A549 (cell line): ENCODE data around the gene ATP6AP1. TPM values are rescaled to one million over a fixed set of nuclear protein-coding genes. Genes with fewer than 3 reads are reported as not detected.
A peak's percentile ranks its signal among the peaks of the same experiment; 100 is the strongest.

Source experiments
- ATAC-seq, 2 experiments: fragments of 200-7000 bp in 1 of 2; fragments of >200 bp in 1 of 2; cut with Nextera tagmentation in 1 of 2; cut with Tn5 transposase in 1 of 2; 3 replicates each; pipeline versions ENCODE4 v1.8.0 to v1.9.1; 2018 to 2020; ENCODE audit warnings: mild to moderate bottlenecking in 1 of 2, moderate library complexity in 1 of 2
- CTCF ChIA-PET: fragments of 300-600 bp; sonication (Branson Sonifier 250); formaldehyde crosslinking; extraction: SDS; loops from one replicate; lab custom pipeline; 2021; ENCODE audit warnings: antibody characterized with exemption, inconsistent platforms; lab: Yijun Ruan, JAX
- POLR2A ChIA-PET: fragments of 350-600 bp; formaldehyde crosslinking; extraction: SDS; loops from one replicate; lab custom pipeline; 2021; ENCODE audit warnings: antibody characterized with exemption, inconsistent platforms; lab: Yijun Ruan, JAX
- DNase-seq, 2 experiments: peaks; one replicate each; pipeline versions ENCODE4 v3.0.0 to v3.0.0-alpha.2; 2011 to 2016; ENCODE audit warnings: low read depth in 1 of 2, low spot score in 1 of 2
- FAIRE-seq: peaks from 2 replicates; lab custom pipeline; 2011; peaks lifted over from hg19 to GRCh38; lab: Jason Lieb, UNC
- H3K27ac ChIP-seq, 2 experiments: fragments of >200 bp; sonication (Bioruptor Twin); formaldehyde crosslinking; 3 replicates each; pipeline ENCODE4 v1.5.1; 2016 to 2017
- H3K4me1 ChIP-seq: fragments of >200 bp; sonication (Bioruptor Twin); formaldehyde crosslinking; 3 replicates; pipeline ENCODE4 v1.6.1; 2016
- H3K4me2 ChIP-seq: fragments of >200 bp; sonication (Bioruptor Twin); formaldehyde crosslinking; 3 replicates; pipeline ENCODE4 v1.6.1; 2016
- H3K4me3 ChIP-seq: fragments of >200 bp; sonication (Bioruptor Twin); formaldehyde crosslinking; 3 replicates; pipeline ENCODE4 v1.5.1; 2016
- H3K9me3 ChIP-seq: fragments of >200 bp; sonication (Bioruptor Twin); formaldehyde crosslinking; 3 replicates; pipeline ENCODE4 v1.6.1; 2016
- ATOH8 ChIP-seq: fragments of 250-450 bp; sonication (Bioruptor Pico); IDR thresholded peaks from 2 replicates; pipeline ENCODE4 v1.5.0; 2020; ENCODE audit warnings: low read depth, mild to moderate bottlenecking, moderate library complexity
- CBX2 ChIP-seq: fragments of 200-600 bp; sonication (generic); IDR thresholded peaks from 2 replicates; pipeline ENCODE4 v1.6.1; 2016; ENCODE audit warnings: low read depth, mild to moderate bottlenecking, borderline replicate concordance
- ESRRA ChIP-seq: fragments of 150-350 bp; IDR thresholded peaks from 2 replicates; pipeline ENCODE4 v1.6.1; 2014; ENCODE audit warnings: mild to moderate bottlenecking, low read length, borderline replicate concordance
- FOSB ChIP-seq: fragments of 250-450 bp; sonication (Bioruptor Pico); IDR thresholded peaks from 2 replicates; pipeline ENCODE4 v1.5.0; 2020; ENCODE audit warnings: mild to moderate bottlenecking, moderate library complexity
- HDAC2 ChIP-seq: fragments of 200-600 bp; sonication (generic); IDR thresholded peaks from 2 replicates; pipeline ENCODE4 v1.6.1; 2016
- JUN ChIP-seq, 2 experiments: fragments of >200 bp; sonication (Bioruptor Twin); formaldehyde crosslinking; IDR thresholded peaks; 2 replicates in 1 of 2; 3 replicates in 1 of 2; pipeline ENCODE4 v1.6.1; 2016 to 2017
- JUNB ChIP-seq: fragments of >200 bp; sonication (Bioruptor Twin); formaldehyde crosslinking; IDR thresholded peaks from 2 replicates; pipeline ENCODE4 v1.6.1; 2016
- KDM1A ChIP-seq: fragments of 200-600 bp; sonication (generic); IDR thresholded peaks from 2 replicates; pipeline ENCODE4 v1.6.1; 2016; ENCODE audit warnings: low read depth, mild to moderate bottlenecking
- KDM5A ChIP-seq: fragments of 200-600 bp; sonication (generic); IDR thresholded peaks from 2 replicates; pipeline ENCODE4 v1.6.1; 2016; ENCODE audit warnings: antibody characterized with exemption, mild to moderate bottlenecking
- PHF8 ChIP-seq: fragments of 200-600 bp; sonication (generic); IDR thresholded peaks from 2 replicates; pipeline ENCODE4 v1.6.1; 2016; ENCODE audit warnings: low read depth, mild to moderate bottlenecking, antibody characterized with exemption, moderate library complexity, borderline replicate concordance
- RAD21 ChIP-seq, 2 experiments: fragments of >200 bp in 1 of 2; sonication (Bioruptor Twin) in 1 of 2; formaldehyde crosslinking in 1 of 2; IDR thresholded peaks in 1 of 2; conservative IDR thresholded peaks in 1 of 2; 2 replicates in 1 of 2; 3 replicates in 1 of 2; pipeline ENCODE4 v1.6.1; 2012 to 2018; ENCODE audit warnings: inconsistent platforms in 1 of 2
- RARB ChIP-seq: fragments of 250-450 bp; sonication (Bioruptor Pico); IDR thresholded peaks from 2 replicates; pipeline ENCODE4 v1.8.0; 2021; ENCODE audit warnings: mild to moderate bottlenecking, moderate library complexity
- RNF2 ChIP-seq: fragments of 200-600 bp; sonication (generic); IDR thresholded peaks from 2 replicates; pipeline ENCODE4 v1.6.1; 2016; ENCODE audit warnings: low read depth, mild to moderate bottlenecking, antibody characterized with exemption, moderate library complexity, borderline replicate concordance
- SREBF2 ChIP-seq: fragments of 450-650 bp; IDR thresholded peaks from 2 replicates; pipeline ENCODE4 v1.6.1; 2014; ENCODE audit warnings: mild to moderate bottlenecking, moderate library complexity
- TFCP2L1 ChIP-seq: fragments of 250-450 bp; sonication (Bioruptor Pico); IDR thresholded peaks from 2 replicates; pipeline ENCODE4 v1.5.0; 2021; ENCODE audit warnings: mild to moderate bottlenecking
- ZFP36 ChIP-seq: fragments of 450-650 bp; IDR thresholded peaks from 2 replicates; pipeline ENCODE4 v1.6.1; 2014; ENCODE audit warnings: borderline replicate concordance; ENCODE audit not compliant: partially characterized antibody
- ZNF302 ChIP-seq: fragments of 250-450 bp; sonication (Bioruptor Pico); IDR thresholded peaks from 2 replicates; pipeline ENCODE4 v1.9.0; 2021; ENCODE audit warnings: inconsistent platforms, mild to moderate bottlenecking, moderate library complexity
- ZSCAN20 ChIP-seq: fragments of 250-450 bp; sonication (Bioruptor Pico); IDR thresholded peaks from 2 replicates; pipeline ENCODE4 v1.8.0; 2022; ENCODE audit warnings: mild to moderate bottlenecking, moderate library complexity
- WGBS: methylation state at CpG from one replicate; pipeline ENCODE4 v1.1.6; 2017; ENCODE audit errors: missing lambda C conversion rate; 5-methylcytosine and 5-hydroxymethylcytosine counted together
- polyA plus RNA-seq, 4 experiments: library from polyadenylated mRNA; depleted of rRNA in 3 of 4; stranded (reverse); fragments of >200 nt; fragmentation: RNase III in 1 of 4; extraction: RNeasy Plus Mini Kit Qiagen cat#74134 plus additional on column Dnase treatment in 1 of 4; gene quantifications; 2 replicates in 3 of 4; 3 replicates in 1 of 4; pipeline ENCODE4 v1.2.3, GENCODE V29; 2011 to 2017
- TF ChIP-seq, protein P1 (sequence below): fragments of 450-650 bp; IDR thresholded peaks from 2 replicates; pipeline ENCODE4 v1.6.1; 2014; ENCODE audit warnings: antibody characterized with exemption
- TF ChIP-seq, protein P2 (sequence below): fragments of 200-600 bp; sonication (generic); IDR thresholded peaks from 2 replicates; pipeline ENCODE4 v1.6.1; 2016; ENCODE audit warnings: antibody characterized with exemption, mild to moderate bottlenecking, moderate library complexity

The ATP6AP1 gene
- polyA plus RNA-seq, 2 of the 4 experiments (the other 2 are of a cell fraction): 62.6 to 81.7 TPM

DNA sequence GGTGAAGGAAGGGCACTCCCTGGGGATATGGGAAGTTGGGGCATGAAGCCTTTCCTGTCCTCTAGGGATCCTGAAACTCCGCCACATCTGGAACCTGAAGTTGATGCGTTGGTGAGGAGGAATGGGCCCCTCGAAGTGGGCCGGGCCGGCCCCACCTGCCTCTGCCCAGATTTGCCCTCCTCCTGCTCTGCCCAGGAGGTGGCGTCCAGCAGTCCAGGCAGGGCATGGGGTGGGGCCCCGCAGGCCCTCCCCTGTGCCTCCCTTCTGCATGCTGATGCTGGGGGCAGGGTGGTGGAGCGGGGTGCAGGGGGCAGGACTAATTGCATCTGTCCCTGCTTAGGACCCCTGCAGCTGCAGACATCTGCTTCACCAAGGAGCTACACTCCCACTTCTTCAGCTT lies 15.3 kb upstream of the ATP6AP1 start:
- WGBS: 85% methylated on average over 4 of the region's 8 CpGs
- H3K4me3 ChIP-seq: no peak overlapping the region
- ChIA-PET POLR2A (no interaction called here), CTCF (interaction anchor here (1.0 to 2.2 kb wide), 2 partner anchors 14 to 39 kb away, joined by 3 to 5 read pairs; no protein-coding TSS in a partner anchor)
- H3K4me1 ChIP-seq: peaks cover 28% of the 10 kb centered on the region
- TF ChIP-seq, protein P1, sequence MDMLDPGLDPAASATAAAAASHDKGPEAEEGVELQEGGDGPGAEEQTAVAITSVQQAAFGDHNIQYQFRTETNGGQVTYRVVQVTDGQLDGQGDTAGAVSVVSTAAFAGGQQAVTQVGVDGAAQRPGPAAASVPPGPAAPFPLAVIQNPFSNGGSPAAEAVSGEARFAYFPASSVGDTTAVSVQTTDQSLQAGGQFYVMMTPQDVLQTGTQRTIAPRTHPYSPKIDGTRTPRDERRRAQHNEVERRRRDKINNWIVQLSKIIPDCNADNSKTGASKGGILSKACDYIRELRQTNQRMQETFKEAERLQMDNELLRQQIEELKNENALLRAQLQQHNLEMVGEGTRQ: no peak
- TF ChIP-seq ZSCAN20 (CRISPR knock-in tag): no peak
- H3K4me2 ChIP-seq: peak overlapping the region; percentile 93
- H3K9me3 ChIP-seq: no peaks in the 10 kb centered on the region
- ATAC-seq (no peak), DNase-seq (no peak), FAIRE-seq (no peak)
- H3K27ac ChIP-seq: no peak overlapping the region; a peak in 1 of 6 replicates

DNA sequence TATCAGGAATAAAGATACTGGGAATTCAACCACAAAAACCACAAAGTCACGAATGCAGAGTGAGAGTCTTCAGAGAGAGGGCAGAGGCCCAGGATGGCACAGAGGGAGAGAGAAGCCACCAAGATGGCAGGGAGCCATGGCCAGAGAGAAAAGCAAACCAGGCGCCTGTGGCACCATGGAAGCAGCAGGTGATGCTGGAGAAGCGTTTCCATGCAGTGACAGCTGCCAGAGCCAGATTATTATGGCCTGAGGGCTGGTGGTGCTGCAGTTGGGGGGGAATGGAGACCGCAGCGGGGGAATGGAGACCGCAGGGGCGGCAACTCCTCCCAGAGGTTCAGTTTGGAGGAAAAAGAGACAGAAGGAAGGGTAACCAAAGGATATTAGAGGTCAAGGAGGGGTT lies 11.3 kb upstream of the ATP6AP1 start:
- TF ChIP-seq KDM1A: no peak
- no peak for TF ChIP-seq FOSB (CRISPR knock-in tag)
- TF ChIP-seq ZNF302: no peak
- no peak for TF ChIP-seq PHF8
- no peak for TF ChIP-seq RNF2
- TF ChIP-seq RAD21 (conservative IDR thresholded peaks at IDR 0.05 in 1 of 2, IDR thresholded peaks at IDR 0.05 in 1 of 2): no peak
- no peak for TF ChIP-seq ESRRA
- TF ChIP-seq JUNB: no peak
- TF ChIP-seq, protein P2, sequence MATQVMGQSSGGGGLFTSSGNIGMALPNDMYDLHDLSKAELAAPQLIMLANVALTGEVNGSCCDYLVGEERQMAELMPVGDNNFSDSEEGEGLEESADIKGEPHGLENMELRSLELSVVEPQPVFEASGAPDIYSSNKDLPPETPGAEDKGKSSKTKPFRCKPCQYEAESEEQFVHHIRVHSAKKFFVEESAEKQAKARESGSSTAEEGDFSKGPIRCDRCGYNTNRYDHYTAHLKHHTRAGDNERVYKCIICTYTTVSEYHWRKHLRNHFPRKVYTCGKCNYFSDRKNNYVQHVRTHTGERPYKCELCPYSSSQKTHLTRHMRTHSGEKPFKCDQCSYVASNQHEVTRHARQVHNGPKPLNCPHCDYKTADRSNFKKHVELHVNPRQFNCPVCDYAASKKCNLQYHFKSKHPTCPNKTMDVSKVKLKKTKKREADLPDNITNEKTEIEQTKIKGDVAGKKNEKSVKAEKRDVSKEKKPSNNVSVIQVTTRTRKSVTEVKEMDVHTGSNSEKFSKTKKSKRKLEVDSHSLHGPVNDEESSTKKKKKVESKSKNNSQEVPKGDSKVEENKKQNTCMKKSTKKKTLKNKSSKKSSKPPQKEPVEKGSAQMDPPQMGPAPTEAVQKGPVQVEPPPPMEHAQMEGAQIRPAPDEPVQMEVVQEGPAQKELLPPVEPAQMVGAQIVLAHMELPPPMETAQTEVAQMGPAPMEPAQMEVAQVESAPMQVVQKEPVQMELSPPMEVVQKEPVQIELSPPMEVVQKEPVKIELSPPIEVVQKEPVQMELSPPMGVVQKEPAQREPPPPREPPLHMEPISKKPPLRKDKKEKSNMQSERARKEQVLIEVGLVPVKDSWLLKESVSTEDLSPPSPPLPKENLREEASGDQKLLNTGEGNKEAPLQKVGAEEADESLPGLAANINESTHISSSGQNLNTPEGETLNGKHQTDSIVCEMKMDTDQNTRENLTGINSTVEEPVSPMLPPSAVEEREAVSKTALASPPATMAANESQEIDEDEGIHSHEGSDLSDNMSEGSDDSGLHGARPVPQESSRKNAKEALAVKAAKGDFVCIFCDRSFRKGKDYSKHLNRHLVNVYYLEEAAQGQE: no peak
- TF ChIP-seq CBX2: no peak
- TF ChIP-seq ZFP36: no peak
- TF ChIP-seq ATOH8 (CRISPR knock-in tag): no peak
- TF ChIP-seq KDM5A: no peak
- TF ChIP-seq, protein P1: no peak
- TF ChIP-seq TFCP2L1: no peak
- TF ChIP-seq RARB (CRISPR knock-in tag): no peak
- TF ChIP-seq HDAC2: no peak
- no peak for TF ChIP-seq JUN (IDR thresholded peaks at IDR 0.05)
- TF ChIP-seq SREBF2: no peak
- TF ChIP-seq, all 56 proteins: peak for 0
- FAIRE-seq: no peak
- ATAC-seq: no peak
- 84% methylated on average over 7 of the region's 7 CpGs for whole genome bisulfite sequencing
- Histone ChIP-seq H3K27ac (no peak overlapping the region), H3K4me2 (no peak overlapping the region), H3K4me3 (no peak overlapping the region), H3K9me3 (no peaks in the 10 kb centered on the region), H3K4me1 (peaks cover 9% of the 10 kb centered on the region)
- ChIA-PET POLR2A (no interaction called here), CTCF (interaction anchor here (1.1 kb wide), 1 partner anchor 18 kb away, joined by 3 read pairs; no protein-coding TSS in a partner anchor)
- no peak for DNase-seq
